Smooth muscle cell (in vitro differentiated cells): ENCODE data around the gene GRB10. TPM values are rescaled to one million over a fixed set of nuclear protein-coding genes. Genes with fewer than 3 reads are reported as not detected.

Experiments
- DNase-seq: peaks from one replicate; lab custom pipeline; 2025; ENCODE audit not compliant: unreplicated experiment; lab: John Stamatoyannopoulos, UW
- H2AFZ ChIP-seq: fragments of 200-600 bp; sonication (generic); 2 replicates; pipeline ENCODE4 v1.6.0; 2016; ENCODE audit warnings: antibody characterized with exemption, low read depth, mild to moderate bottlenecking
- H3F3A ChIP-seq: fragments of 200-600 bp; sonication (generic); 2 replicates; pipeline ENCODE4 v1.6.0; 2017; ENCODE audit warnings: antibody characterized with exemption, low read depth
- H3K27ac ChIP-seq: fragments of 200-600 bp; sonication (generic); 2 replicates; pipeline ENCODE4 v1.5.1; 2016; ENCODE audit warnings: low read depth, mild to moderate bottlenecking
- H3K27me3 ChIP-seq: fragments of 200-600 bp; sonication (generic); 2 replicates; pipeline ENCODE4 v1.6.1; 2016; ENCODE audit warnings: low read depth, mild to moderate bottlenecking
- H3K36me3 ChIP-seq: fragments of 200-600 bp; sonication (generic); 2 replicates; pipeline ENCODE4 v1.5.1; 2016; ENCODE audit warnings: low read depth
- H3K4me1 ChIP-seq: fragments of 200-600 bp; sonication (generic); 2 replicates; pipeline ENCODE4 v1.5.1; 2016; ENCODE audit warnings: low read depth
- H3K4me2 ChIP-seq: fragments of 200-600 bp; sonication (generic); 2 replicates; pipeline ENCODE4 v1.6.0; 2016; ENCODE audit warnings: mild to moderate bottlenecking
- H3K4me3 ChIP-seq: fragments of 200-600 bp; sonication (generic); 2 replicates; pipeline ENCODE4 v1.5.1; 2016; ENCODE audit warnings: mild to moderate bottlenecking
- H3K79me2 ChIP-seq: fragments of 200-600 bp; sonication (generic); 2 replicates; pipeline ENCODE4 v1.6.0; 2016; ENCODE audit warnings: low read depth, mild to moderate bottlenecking
- H3K9ac ChIP-seq: fragments of 200-600 bp; sonication (generic); 2 replicates; pipeline ENCODE4 v1.6.0; 2016; ENCODE audit warnings: low read depth
- H3K9me3 ChIP-seq: fragments of 200-600 bp; sonication (generic); replicated peaks from 2 replicates; pipeline ENCODE4 v1.5.1; 2016; ENCODE audit warnings: low read depth
- H4K20me1 ChIP-seq: fragments of 200-600 bp; sonication (generic); 2 replicates; pipeline ENCODE4 v1.6.0; 2016; ENCODE audit warnings: low read depth
- WGBS: methylation state at CpG from one replicate; pipeline ENCODE4 v1.1.7; 2016; ENCODE audit warnings: low lambda C conversion rate; 5-methylcytosine and 5-hydroxymethylcytosine counted together
- polyA plus RNA-seq: library from polyadenylated mRNA; unstranded; fragments of >200 nt; fragmentation: Nextera tagmentation; extraction: Ambion mirVana; gene quantifications from 2 replicates; pipeline ENCODE4 v1.2.1, GENCODE V29; 2016
- total RNA-seq: library from RNA; depleted of rRNA; stranded (reverse); fragments of >200 nt; gene quantifications from 2 replicates; pipeline ENCODE4 v1.2.3, GENCODE V29; 2014
- TF ChIP-seq, protein P1 (sequence below): fragments of 200-600 bp; sonication (generic); IDR thresholded peaks from 2 replicates; pipeline ENCODE4 v1.5.1; 2017; ENCODE audit warnings: borderline replicate concordance, mild to moderate bottlenecking, antibody characterized with exemption; ENCODE audit not compliant: insufficient read depth, poor library complexity, severe bottlenecking

Gene GRB10
- total and polyA plus RNA-seq, 2 experiments from 2014 or later = 18.0 to 20.1 TPM

DNA sequence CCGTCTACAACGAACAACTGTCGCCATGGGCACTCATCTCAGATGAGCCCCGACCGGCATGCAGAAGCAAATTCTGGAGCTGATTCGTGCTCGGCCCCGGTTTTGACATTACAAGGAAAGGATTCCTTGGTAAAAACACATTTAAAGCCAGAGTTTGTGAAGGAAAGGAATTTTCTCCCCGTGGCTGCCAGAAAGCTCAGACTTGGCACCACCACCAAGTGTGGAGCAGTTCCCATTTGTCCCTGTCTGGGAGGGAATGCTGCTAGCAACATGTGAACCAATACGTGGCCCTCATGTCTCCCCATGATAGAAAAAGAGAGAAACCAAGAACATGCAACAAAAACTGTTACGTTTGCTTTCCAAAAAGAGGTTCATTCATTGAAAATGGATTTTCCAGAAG lies 162.3 kb downstream of the GRB10 start:
- Histone ChIP-seq H2AFZ (no peak overlapping the region), H3K4me1 (no peaks in the 10 kb centered on the region), H3K79me2 (no peaks in the 10 kb centered on the region), H3K9ac (no peak overlapping the region), H3K9me3 (no peaks in the 10 kb centered on the region), H3K36me3 (no peaks in the 10 kb centered on the region), H3K4me2 (no peak overlapping the region), H3K4me3 (no peak overlapping the region), H4K20me1 (peaks cover 9% of the 10 kb centered on the region), H3K27me3 (no peaks in the 10 kb centered on the region), H3F3A (no peaks in the 10 kb centered on the region), H3K27ac (no peak overlapping the region)
- TF ChIP-seq, protein P1, sequence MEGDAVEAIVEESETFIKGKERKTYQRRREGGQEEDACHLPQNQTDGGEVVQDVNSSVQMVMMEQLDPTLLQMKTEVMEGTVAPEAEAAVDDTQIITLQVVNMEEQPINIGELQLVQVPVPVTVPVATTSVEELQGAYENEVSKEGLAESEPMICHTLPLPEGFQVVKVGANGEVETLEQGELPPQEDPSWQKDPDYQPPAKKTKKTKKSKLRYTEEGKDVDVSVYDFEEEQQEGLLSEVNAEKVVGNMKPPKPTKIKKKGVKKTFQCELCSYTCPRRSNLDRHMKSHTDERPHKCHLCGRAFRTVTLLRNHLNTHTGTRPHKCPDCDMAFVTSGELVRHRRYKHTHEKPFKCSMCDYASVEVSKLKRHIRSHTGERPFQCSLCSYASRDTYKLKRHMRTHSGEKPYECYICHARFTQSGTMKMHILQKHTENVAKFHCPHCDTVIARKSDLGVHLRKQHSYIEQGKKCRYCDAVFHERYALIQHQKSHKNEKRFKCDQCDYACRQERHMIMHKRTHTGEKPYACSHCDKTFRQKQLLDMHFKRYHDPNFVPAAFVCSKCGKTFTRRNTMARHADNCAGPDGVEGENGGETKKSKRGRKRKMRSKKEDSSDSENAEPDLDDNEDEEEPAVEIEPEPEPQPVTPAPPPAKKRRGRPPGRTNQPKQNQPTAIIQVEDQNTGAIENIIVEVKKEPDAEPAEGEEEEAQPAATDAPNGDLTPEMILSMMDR = no peak
- WGBS = 80% methylated on average over 11 of the region's 11 CpGs
- no peak for DNase-seq

DNA sequence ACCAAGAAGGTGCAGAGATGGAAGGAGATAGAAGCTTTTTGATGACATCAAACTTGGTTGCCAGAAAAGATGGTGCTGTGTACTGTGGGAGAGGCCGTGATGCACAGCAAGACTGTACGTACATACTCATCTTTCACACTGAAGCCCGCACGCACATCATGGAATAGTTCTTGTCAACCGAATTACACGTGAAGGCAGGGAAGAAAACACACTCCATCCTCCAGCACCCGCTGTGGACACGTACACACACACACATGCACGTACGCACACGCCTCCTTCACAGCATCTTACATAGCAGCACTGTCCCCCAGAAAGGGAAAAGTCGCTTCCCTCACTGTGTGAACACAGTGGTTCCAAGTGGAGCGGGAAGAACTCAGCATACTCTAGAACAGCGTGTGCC lies 163.0 kb downstream of the GRB10 start:
- TF ChIP-seq, protein P1 = no peak
- Histone ChIP-seq H3K36me3 (no peaks in the 10 kb centered on the region), H3K4me1 (no peaks in the 10 kb centered on the region), H3K27me3 (no peaks in the 10 kb centered on the region), H4K20me1 (peaks cover 6% of the 10 kb centered on the region), H3K79me2 (no peaks in the 10 kb centered on the region), H3K9ac (no peak overlapping the region), H3K27ac (no peak overlapping the region), H2AFZ (no peak overlapping the region), H3K4me3 (no peak overlapping the region), H3K4me2 (no peak overlapping the region), H3F3A (no peaks in the 10 kb centered on the region), H3K9me3 (no peaks in the 10 kb centered on the region)
- WGBS = 86% methylated on average over 14 of the region's 14 CpGs
- DNase-seq = no peak

DNA sequence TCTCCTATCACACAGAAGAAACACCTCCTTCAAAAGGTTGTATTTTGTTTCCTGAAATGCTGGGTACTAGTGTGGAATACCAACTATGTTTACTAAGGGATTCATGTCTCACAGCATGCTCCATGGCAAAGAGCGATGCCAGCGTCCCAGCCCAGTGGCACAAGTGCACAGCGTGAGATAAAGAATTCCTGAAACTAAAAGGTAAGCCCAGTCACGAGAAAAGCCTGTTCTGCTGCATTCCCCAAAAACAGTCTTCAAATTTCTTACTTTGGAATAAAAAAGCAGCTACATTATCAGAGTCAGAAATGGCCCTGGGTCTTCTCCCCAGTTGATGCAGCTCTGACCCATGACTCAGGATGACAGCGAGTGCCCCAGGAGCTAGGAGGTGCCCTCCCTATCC lies 164.4 kb downstream of the GRB10 start:
- Histone ChIP-seq H3K4me1 (no peaks in the 10 kb centered on the region), H3K9ac (no peak overlapping the region), H3K36me3 (no peaks in the 10 kb centered on the region), H3K79me2 (no peaks in the 10 kb centered on the region), H3F3A (no peaks in the 10 kb centered on the region), H2AFZ (no peak overlapping the region), H3K4me2 (no peak overlapping the region), H3K4me3 (no peak overlapping the region), H3K27ac (no peak overlapping the region), H4K20me1 (no peaks in the 10 kb centered on the region), H3K27me3 (no peaks in the 10 kb centered on the region), H3K9me3 (no peaks in the 10 kb centered on the region)
- TF ChIP-seq, protein P1 = no peak
- 89% methylated on average over 5 of the region's 5 CpGs for WGBS
- no peak for DNase-seq

DNA sequence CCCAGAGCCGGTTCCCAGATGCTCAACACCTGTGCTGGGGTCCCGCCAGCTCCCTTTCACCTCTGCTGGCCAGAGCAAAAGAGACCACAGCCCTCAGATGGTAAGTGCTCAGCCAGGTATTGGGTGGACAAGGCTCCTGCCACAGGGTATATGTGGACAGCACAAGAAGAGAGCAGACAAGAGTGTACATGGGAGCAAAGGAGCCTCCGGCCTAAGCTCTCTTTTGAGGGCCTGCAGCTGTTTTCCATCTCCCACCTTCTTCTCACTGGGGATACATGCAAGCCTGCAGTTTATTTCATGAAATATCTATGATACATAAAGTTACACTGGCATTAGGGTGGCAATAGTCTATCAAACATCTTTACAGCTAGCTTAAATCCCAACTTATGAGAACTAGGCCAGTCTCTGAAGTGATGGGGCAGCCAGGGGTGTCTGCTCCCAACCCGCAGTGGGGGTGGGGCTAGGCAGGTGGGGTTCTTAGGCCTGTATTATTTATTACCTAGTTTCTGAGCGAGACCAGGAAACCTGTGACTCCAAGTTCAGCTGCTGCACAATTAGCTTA lies 167.1 kb downstream of the GRB10 start:
- no peaks in the 10 kb centered on the region for H3K79me2 ChIP-seq

More for the DNA sequence above, 167.1 kb downstream of the GRB10 start:
- Histone ChIP-seq H3K4me1 (no peaks in the 10 kb centered on the region), H2AFZ (no peak overlapping the region), H3K36me3 (no peaks in the 10 kb centered on the region), H3F3A (no peaks in the 10 kb centered on the region), H3K4me3 (no peak overlapping the region), H3K4me2 (no peak overlapping the region), H3K27me3 (no peaks in the 10 kb centered on the region), H4K20me1 (no peaks in the 10 kb centered on the region), H3K27ac (no peak overlapping the region), H3K9ac (no peak overlapping the region), H3K9me3 (no peaks in the 10 kb centered on the region)
- TF ChIP-seq, protein P1 = no peak
- WGBS = 96% methylated on average over 5 of the region's 5 CpGs
- no peak for DNase-seq
